ENCODE data around the gene DDX39B. TPM values are rescaled to one million over a fixed set of nuclear protein-coding genes. Genes with fewer than 3 reads are reported as not detected.

DDX39B gene
- total and polyA plus RNA-seq, 2 donors (not counting 3 experiments of a cell fraction or from before 2014, with no cell fraction given): 453 to 766 TPM

DNA sequence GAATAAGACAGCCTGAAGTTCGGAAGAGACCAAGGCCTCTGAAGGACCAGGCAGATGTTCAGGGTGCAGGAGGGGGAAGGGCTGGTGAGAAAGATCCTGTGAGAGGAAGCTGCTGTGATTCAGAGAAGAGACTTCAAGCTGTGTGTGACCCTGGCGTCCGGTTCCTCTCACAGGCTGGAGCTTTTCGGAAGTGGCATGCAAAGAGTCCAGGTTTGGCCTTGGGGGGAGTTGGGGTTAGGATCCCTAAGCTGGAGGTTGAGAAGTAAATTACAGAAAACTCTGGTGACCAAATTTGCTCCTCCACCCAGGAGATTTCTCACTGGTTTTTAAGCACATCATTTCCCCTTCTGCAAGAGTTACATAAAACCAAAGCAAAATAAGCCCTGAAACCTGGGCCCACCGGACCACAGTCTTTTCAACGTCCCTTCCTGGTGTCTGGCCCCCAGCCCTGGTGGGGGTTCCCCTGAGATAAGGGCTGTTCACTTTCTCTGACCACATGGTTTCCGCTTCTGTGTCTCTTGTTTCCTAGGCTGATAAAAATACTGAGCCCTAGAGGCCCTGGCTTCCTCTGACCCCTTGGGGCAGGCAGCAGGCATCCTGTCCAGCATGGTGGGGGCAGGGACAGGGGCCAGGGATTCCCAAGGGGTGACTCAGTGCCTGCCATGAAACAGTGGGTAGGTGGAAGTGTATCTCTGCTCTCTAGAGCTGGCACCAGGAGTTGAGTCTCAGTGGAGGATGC lies 18.3 kb upstream of the DDX39B start:
- Histone ChIP-seq H3K36me3 (ENCODE audit: control insufficient read depth in 2 of 2, extremely low read depth in 1 of 2, insufficient read depth in 2 of 2, low read length in 2 of 2) (peaks cover 2 to 10% of the 10 kb centered on the region in 2 experiments), H4K20me1 (replicated peaks; ENCODE audit: control insufficient read depth, extremely low read depth, insufficient read depth, low read length) (no peaks in the 10 kb centered on the region), H3K4me1 (ENCODE audit: control insufficient read depth, extremely low read depth, insufficient read depth, low read length) (peaks cover 69% of the 10 kb centered on the region), H3K79me2 (ENCODE audit: control insufficient read depth, insufficient read depth, low read length) (peaks cover 7% of the 10 kb centered on the region), H3K9me1 (replicated peaks; ENCODE audit: control insufficient read depth, extremely low read depth, insufficient read depth, low read length) (no peaks in the 10 kb centered on the region), H3K4me3 (replicated peaks in 1 of 3; ENCODE audit: insufficient read depth in 1 of 3, low read depth in 1 of 3, low read length in 3 of 3) (peak overlapping the region in 1 of 3 experiments; percentile 29), H3K9me3 (replicated peaks; ENCODE audit: control insufficient read depth, insufficient read depth, low read length) (no peaks in the 10 kb centered on the region), H3K4me2 (ENCODE audit: insufficient read depth, low read length) (peak overlapping the region; percentile 90), H3K9ac (replicated peaks; ENCODE audit: extremely low read depth, insufficient read depth, low read length) (peak overlapping the region; percentile 82), H3K27ac (ENCODE audit: insufficient read depth, low read depth, low read length) (peak overlapping the region; percentile 98), H3K27me3 (ENCODE audit: control insufficient read depth in 2 of 2, insufficient read depth in 2 of 2, low read length in 2 of 2) (no peaks in the 10 kb centered on the region), H2AFZ (ENCODE audit: low read depth, low read length) (no peak overlapping the region)
- DNase-seq (ENCODE audit: low read depth, low spot score) (peak; percentile 99), FAIRE-seq (peak; percentile 95)
- TF ChIP-seq POLR2AphosphoS5 (IDR thresholded peaks at IDR 0.05; ENCODE audit: insufficient read depth, low read depth, low read length) (peak; percentile 97), FOS (IDR thresholded peaks at IDR 0.05; ENCODE audit: borderline replicate concordance, insufficient read depth, low read length) (peak; percentile 97), GATA2 (IDR thresholded peaks at IDR 0.05; ENCODE audit: insufficient read depth, insufficient read length, low read depth, low read length) (peak; percentile 95), POLR2A (IDR thresholded peaks at IDR 0.05; ENCODE audit: low read depth, low read length) (peak; percentile 71), MYC (IDR thresholded peaks at IDR 0.05; ENCODE audit: low read depth, low read length) (peak; percentile 37), JUN (IDR thresholded peaks at IDR 0.05; ENCODE audit: borderline replicate concordance, insufficient read depth, insufficient read length, low read depth) (peak; percentile 94), EZH2 (IDR thresholded peaks at IDR 0.05; ENCODE audit: borderline replicate concordance, low read depth, low read length, severe bottlenecking) (no peak)
- TF ChIP-seq, protein P1, sequence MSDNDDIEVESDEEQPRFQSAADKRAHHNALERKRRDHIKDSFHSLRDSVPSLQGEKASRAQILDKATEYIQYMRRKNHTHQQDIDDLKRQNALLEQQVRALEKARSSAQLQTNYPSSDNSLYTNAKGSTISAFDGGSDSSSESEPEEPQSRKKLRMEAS (IDR thresholded peaks at IDR 0.05; ENCODE audit: insufficient read depth, insufficient read length): peak; percentile 34
- TF ChIP-seq, protein P2, sequence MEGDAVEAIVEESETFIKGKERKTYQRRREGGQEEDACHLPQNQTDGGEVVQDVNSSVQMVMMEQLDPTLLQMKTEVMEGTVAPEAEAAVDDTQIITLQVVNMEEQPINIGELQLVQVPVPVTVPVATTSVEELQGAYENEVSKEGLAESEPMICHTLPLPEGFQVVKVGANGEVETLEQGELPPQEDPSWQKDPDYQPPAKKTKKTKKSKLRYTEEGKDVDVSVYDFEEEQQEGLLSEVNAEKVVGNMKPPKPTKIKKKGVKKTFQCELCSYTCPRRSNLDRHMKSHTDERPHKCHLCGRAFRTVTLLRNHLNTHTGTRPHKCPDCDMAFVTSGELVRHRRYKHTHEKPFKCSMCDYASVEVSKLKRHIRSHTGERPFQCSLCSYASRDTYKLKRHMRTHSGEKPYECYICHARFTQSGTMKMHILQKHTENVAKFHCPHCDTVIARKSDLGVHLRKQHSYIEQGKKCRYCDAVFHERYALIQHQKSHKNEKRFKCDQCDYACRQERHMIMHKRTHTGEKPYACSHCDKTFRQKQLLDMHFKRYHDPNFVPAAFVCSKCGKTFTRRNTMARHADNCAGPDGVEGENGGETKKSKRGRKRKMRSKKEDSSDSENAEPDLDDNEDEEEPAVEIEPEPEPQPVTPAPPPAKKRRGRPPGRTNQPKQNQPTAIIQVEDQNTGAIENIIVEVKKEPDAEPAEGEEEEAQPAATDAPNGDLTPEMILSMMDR (IDR thresholded peaks at IDR 0.05; ENCODE audit: extremely low read depth in 1 of 2, insufficient read depth in 1 of 2, low read depth in 1 of 2, low read length in 2 of 2): no peak
- ChIA-PET POLR2A (interaction anchor here (0.5 to 0.9 kb wide), 3 partner anchors 20 to 267 kb away, joined by 3 to 8 read pairs (median 5); partner anchors contain the start of gene HSPA1B), CTCF (interaction anchor here (0.7 to 31.0 kb wide), 4 partner anchors 9 to 29 kb away, joined by 3 to 1517 read pairs (median 18); partner anchors contain the start of genes LST1, LTB, NCR3 and NFKBIL1)
- intact Hi-C loops (cut with micrococcal nuclease) (loop anchor here (1.0 kb wide), 4 partner anchors 9 to 34 kb away; partner anchors contain the start of gene NFKBIL1), dilution Hi-C loops (cut with MboI; ENCODE audit: extremely low pct_ligation_motif_present, low sequenced_read_pairs) (no loop called here)
- BruUV-seq (replicated peaks): no TSS peak

Data from endothelial cell of umbilical vein (primary cell).